B cell (primary cell): ENCODE measurements around the gene RAB11FIP5.

Experiments used
- EZH2 ChIP-seq: IDR thresholded peaks from 2 replicates; pipeline ENCODE4 v1.6.1; 2012; ENCODE audit warnings: borderline replicate concordance, low read depth, mild to moderate bottlenecking, moderate library complexity, low read length; ENCODE audit not compliant: insufficient read depth, poor library complexity, severe bottlenecking
- TF ChIP-seq, protein P1 (sequence below): fragments of 200-600 bp; IDR thresholded peaks from one replicate; pipeline ENCODE4 v1.8.0; 2022; ENCODE audit warnings: antibody characterized with exemption, mild to moderate bottlenecking

DNA sequence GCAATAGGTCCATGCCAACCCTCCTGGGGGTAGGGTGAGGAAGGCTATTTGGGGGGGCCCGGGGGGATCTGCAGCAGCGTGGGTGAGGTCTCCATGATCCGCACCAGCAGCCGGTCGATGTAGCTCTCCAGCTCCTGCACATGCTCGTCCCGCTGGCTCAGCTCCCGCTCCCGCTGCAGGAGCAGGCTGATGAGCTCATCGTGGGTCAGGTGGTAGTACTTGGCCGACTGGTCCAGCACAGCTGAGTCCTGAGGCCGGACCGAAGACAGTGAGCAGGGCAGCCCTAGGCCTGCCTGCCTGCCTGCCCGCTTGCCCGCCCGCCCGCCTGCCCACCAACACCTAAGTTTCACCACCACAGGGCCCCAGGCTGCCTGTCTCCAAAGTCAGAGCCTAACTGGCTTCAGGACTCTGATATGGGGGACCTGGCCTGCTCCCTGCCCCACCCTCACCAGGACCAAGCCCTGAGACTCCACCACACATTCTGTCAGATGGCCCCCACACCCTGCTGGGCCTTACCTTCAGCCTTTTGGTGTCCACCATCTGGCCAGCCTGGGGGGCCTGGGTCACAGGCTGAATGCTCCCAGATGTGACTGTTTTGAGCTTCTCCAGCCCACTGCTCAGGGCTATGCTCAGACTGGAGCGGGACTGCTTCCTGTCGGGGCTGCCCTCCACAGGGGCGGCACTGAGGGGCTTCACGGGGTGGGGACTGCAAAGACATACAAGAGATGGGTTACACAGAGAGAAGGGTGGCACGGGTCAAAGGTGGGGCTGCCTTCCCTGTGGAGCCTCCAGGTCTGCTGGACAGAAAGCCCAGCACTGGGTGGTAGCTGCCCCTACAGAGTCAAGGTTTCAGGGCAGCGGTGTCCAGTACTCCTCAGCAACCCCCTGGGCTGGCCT lies 37.0 kb downstream of the RAB11FIP5 start:
- TF ChIP-seq, protein P1, sequence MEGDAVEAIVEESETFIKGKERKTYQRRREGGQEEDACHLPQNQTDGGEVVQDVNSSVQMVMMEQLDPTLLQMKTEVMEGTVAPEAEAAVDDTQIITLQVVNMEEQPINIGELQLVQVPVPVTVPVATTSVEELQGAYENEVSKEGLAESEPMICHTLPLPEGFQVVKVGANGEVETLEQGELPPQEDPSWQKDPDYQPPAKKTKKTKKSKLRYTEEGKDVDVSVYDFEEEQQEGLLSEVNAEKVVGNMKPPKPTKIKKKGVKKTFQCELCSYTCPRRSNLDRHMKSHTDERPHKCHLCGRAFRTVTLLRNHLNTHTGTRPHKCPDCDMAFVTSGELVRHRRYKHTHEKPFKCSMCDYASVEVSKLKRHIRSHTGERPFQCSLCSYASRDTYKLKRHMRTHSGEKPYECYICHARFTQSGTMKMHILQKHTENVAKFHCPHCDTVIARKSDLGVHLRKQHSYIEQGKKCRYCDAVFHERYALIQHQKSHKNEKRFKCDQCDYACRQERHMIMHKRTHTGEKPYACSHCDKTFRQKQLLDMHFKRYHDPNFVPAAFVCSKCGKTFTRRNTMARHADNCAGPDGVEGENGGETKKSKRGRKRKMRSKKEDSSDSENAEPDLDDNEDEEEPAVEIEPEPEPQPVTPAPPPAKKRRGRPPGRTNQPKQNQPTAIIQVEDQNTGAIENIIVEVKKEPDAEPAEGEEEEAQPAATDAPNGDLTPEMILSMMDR = no peak
- no peak for TF ChIP-seq EZH2
